Measurements from ENCODE around the gene AJUBA.

DNA sequence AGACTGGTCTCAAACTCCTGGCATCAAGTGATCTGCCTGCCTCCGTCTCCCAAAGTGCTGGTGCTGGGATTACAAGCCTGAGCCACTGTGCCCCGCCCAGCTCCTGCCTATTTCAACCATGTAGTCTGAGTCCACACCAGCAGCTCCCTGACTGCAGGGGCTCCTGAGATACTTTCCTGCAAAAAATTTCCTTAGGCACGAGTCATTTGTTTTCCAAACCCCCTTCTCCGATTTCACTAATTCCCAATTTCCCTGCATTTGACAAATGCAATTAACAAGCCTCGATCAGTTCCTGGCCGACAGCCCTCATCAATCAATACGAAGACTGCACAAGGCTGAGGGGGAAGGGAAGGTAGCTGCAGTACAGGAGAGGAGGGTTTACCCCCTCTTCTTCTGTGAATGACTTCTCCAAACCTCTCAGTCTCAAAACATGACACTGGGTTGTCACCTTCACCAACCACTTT lies 42.3 kb upstream of the AJUBA start:
- TF ChIP-seq POLR2A (IDR thresholded peaks at IDR 0.05; ENCODE audit: low read depth, low read length) (no peak), POLR2AphosphoS5 (IDR thresholded peaks at IDR 0.05; ENCODE audit: low read depth, low read length) (no peak), TAF1 (IDR thresholded peaks at IDR 0.05; ENCODE audit: borderline replicate concordance, low read depth, low read length) (no peak)
